ENCODE results near the gene TRIM13. TPM values are rescaled to one million over a fixed set of nuclear protein-coding genes. Genes with fewer than 3 reads are reported as not detected.
A peak's percentile ranks its signal among the peaks of the same experiment; 100 is the strongest.

The TRIM13 gene
- total and polyA plus RNA-seq, 2 donors (not counting 1 experiment from before 2014, with no cell fraction given), result 28.9 to 45.9 TPM

DNA sequence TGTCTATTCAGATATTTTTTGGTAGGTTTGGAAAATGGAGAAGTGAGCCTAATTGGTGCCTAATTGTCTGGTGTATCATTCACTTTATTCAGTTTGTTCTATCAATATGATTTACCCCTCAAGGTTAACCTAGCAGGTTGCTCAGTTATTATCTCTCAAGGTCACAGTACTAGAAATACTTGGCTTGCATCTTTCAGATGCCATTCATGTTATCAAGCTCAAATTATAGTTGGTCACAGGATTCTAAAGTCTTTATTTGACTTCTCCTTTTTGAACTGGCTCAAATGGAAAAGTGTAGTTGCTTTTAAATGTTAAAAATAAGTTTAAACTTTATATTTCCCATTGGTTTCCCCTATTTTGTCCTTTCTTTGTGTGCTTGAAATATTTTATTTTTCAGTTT, 21.0 kb downstream of the TRIM13 start:
- no peak overlapping the region for H3K9ac ChIP-seq (ENCODE audit: low read length)
- ATAC-seq (ENCODE audit: low read depth), result no peak
- no peak overlapping the region for H3K4me2 ChIP-seq (replicated peaks; ENCODE audit: low read depth, low read length, poor library complexity, severe bottlenecking)
- Mint-ChIP-seq H3K4me3 (no peak overlapping the region), H3K27me3 (no peaks in the 10 kb centered on the region), H3K9me3 (ENCODE audit: insufficient read depth) (no peaks in the 10 kb centered on the region), H3K4me1 (peaks cover 33% of the 10 kb centered on the region), H3K27ac (no peak overlapping the region)
- H2AFZ ChIP-seq (ENCODE audit: insufficient read depth, low read depth, low read length, poor library complexity, severe bottlenecking), result no peak overlapping the region
- no peak for DNase-seq
- ChIA-PET POLR2A (interaction anchor here (0.5 to 1.0 kb wide), 2 partner anchors 80 to 225 kb away, joined by 4 to 10 read pairs; partner anchors contain the start of gene KPNA3), CTCF (interaction anchor here (1.4 to 1.7 kb wide), 3 partner anchors 16 to 894 kb away, joined by 3 to 8 read pairs (median 5); partner anchors contain the start of gene TRIM13)
- no peaks in the 10 kb centered on the region for H3K9me3 ChIP-seq (ENCODE audit: control extremely low read depth in 1 of 3, control insufficient read depth in 2 of 3, insufficient read depth in 1 of 3, low read length in 2 of 3)
- TF ChIP-seq CTCF (IDR thresholded peaks at IDR 0.05), result no peak
- no peak for TF ChIP-seq EZH2 (IDR thresholded peaks at IDR 0.05; ENCODE audit: borderline replicate concordance, insufficient read depth, low read depth, low read length, poor library complexity, severe bottlenecking)
- no peaks in the 10 kb centered on the region for H3K4me1 ChIP-seq (ENCODE audit: control insufficient read depth in 2 of 2, insufficient read depth in 2 of 2, low read length in 2 of 2)
- H4K20me1 ChIP-seq (ENCODE audit: control insufficient read depth, insufficient read depth, low read length, poor library complexity, severe bottlenecking), result peaks cover 4% of the 10 kb centered on the region
- no peak overlapping the region for H3K4me3 ChIP-seq (ENCODE audit: control extremely low read depth in 1 of 5, extremely low read depth in 1 of 5, insufficient read depth in 1 of 5, low read depth in 2 of 5, low read length in 4 of 5)
- intact Hi-C loops (cut with micrococcal nuclease), result no loop called here
- H3K79me2 ChIP-seq (ENCODE audit: control insufficient read depth, insufficient read depth, low read length), result peaks cover 19% of the 10 kb centered on the region
- H3K27me3 ChIP-seq (replicated peaks in 1 of 4; ENCODE audit: control extremely low read depth in 1 of 4, control insufficient read depth in 3 of 4, insufficient read depth in 4 of 4, low read length in 3 of 4), result no peaks in the 10 kb centered on the region
- peak overlapping the region in 1 of 2 donors; percentile 6 for H3K27ac ChIP-seq (ENCODE audit: low read length in 2 of 2)
- peaks cover 19 to 32% of the 10 kb centered on the region in 2 experiments for H3K36me3 ChIP-seq (replicated peaks in 1 of 2; ENCODE audit: control extremely low read depth in 1 of 2, control insufficient read depth in 1 of 2, extremely low read depth in 1 of 2, insufficient read depth in 2 of 2, low read length in 1 of 2)

DNA sequence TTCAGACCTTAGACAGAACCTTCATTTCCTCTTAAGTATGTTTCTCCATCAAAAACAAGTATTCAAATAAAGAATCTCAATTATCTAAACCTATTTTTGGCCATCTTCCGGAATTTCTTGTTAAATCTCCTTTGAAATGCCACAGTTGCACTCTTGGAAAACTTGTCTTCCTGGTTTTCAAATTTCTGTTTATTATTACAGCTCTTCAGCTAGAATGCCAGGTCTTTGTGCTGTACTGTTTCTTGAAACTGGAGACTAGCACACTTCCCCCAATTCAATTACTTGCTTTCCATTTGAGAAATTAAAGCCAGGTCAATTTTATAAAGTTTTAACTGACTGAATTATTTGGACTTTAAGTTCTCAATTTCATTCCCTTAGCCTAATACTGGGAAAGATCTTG, 28.6 kb downstream of the TRIM13 start:
- Histone ChIP-seq H3K4me2 (replicated peaks; ENCODE audit: low read depth, low read length, poor library complexity, severe bottlenecking) (no peak overlapping the region), H3K4me1 (ENCODE audit: control insufficient read depth in 2 of 2, insufficient read depth in 2 of 2, low read length in 2 of 2) (peaks cover 10 to 11% of the 10 kb centered on the region in 2 donors), H3K79me2 (ENCODE audit: control insufficient read depth, insufficient read depth, low read length) (peaks cover 26% of the 10 kb centered on the region), H3K36me3 (replicated peaks in 1 of 2; ENCODE audit: control extremely low read depth in 1 of 2, control insufficient read depth in 1 of 2, extremely low read depth in 1 of 2, insufficient read depth in 2 of 2, low read length in 1 of 2) (peaks cover 9 to 20% of the 10 kb centered on the region in 2 experiments), H3K4me3 (ENCODE audit: control extremely low read depth in 1 of 5, extremely low read depth in 1 of 5, insufficient read depth in 1 of 5, low read depth in 2 of 5, low read length in 4 of 5) (no peak overlapping the region), H3K9me3 (ENCODE audit: control extremely low read depth in 1 of 3, control insufficient read depth in 2 of 3, insufficient read depth in 1 of 3, low read length in 2 of 3) (no peaks in the 10 kb centered on the region), H3K9ac (ENCODE audit: low read length) (no peak overlapping the region), H3K27me3 (replicated peaks in 1 of 4; ENCODE audit: control extremely low read depth in 1 of 4, control insufficient read depth in 3 of 4, insufficient read depth in 4 of 4, low read length in 3 of 4) (no peaks in the 10 kb centered on the region), H3K27ac (ENCODE audit: low read length in 2 of 2) (no peak overlapping the region), H2AFZ (ENCODE audit: insufficient read depth, low read depth, low read length, poor library complexity, severe bottlenecking) (no peak overlapping the region), H4K20me1 (ENCODE audit: control insufficient read depth, insufficient read depth, low read length, poor library complexity, severe bottlenecking) (no peaks in the 10 kb centered on the region)
- intact Hi-C loops (cut with micrococcal nuclease), result no loop called here
- no peak overlapping the region for H3K4me3 Mint-ChIP-seq
- H3K9me3 Mint-ChIP-seq (ENCODE audit: insufficient read depth), result no peaks in the 10 kb centered on the region
- no peaks in the 10 kb centered on the region for H3K27me3 Mint-ChIP-seq
- 100% methylated on average over 1 of the region's 1 CpG for whole genome bisulfite sequencing (ENCODE audit: insufficient coverage)
- POLR2A ChIA-PET, result no interaction called here
- no peak for ATAC-seq (ENCODE audit: low read depth)
- peaks cover 19% of the 10 kb centered on the region for H3K4me1 Mint-ChIP-seq
- TF ChIP-seq CTCF (IDR thresholded peaks at IDR 0.05), result no peak
- TF ChIP-seq EZH2 (IDR thresholded peaks at IDR 0.05; ENCODE audit: borderline replicate concordance, insufficient read depth, low read depth, low read length, poor library complexity, severe bottlenecking), result no peak
- no peak overlapping the region for H3K27ac Mint-ChIP-seq
- DNase-seq, result no peak
- CTCF ChIA-PET, result no interaction called here
